GM19328 (cell line): ENCODE results near the gene GDF10.

ENCODE experiments used
- ATAC-seq: cut with Tn5 transposase; IDR thresholded peaks from one replicate; pipeline ENCODE4 v1.9.1; 2021; ENCODE audit warnings: mild to moderate bottlenecking, moderate library complexity; ENCODE audit not compliant: unreplicated experiment

GDF10 gene

DNA sequence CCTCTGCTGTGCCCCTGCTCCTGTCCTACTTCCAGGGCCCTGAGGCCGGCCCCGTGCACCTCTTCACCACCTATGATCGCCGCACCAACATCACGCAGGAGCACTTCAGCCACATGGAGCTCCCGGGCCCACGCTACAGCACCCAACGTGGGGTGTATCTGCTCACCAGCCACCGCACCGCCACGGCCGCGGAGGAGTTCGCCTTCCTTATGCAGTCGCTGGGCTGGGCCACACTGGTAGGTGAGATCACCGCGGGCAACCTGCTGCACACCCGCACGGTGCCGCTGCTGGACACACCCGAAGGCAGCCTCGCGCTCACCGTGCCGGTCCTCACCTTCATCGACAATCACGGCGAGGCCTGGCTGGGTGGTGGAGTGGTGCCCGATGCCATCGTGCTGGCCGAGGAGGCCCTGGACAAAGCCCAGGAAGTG is 50.0 kb downstream of the GDF10 start:
- no peak for ATAC-seq

DNA sequence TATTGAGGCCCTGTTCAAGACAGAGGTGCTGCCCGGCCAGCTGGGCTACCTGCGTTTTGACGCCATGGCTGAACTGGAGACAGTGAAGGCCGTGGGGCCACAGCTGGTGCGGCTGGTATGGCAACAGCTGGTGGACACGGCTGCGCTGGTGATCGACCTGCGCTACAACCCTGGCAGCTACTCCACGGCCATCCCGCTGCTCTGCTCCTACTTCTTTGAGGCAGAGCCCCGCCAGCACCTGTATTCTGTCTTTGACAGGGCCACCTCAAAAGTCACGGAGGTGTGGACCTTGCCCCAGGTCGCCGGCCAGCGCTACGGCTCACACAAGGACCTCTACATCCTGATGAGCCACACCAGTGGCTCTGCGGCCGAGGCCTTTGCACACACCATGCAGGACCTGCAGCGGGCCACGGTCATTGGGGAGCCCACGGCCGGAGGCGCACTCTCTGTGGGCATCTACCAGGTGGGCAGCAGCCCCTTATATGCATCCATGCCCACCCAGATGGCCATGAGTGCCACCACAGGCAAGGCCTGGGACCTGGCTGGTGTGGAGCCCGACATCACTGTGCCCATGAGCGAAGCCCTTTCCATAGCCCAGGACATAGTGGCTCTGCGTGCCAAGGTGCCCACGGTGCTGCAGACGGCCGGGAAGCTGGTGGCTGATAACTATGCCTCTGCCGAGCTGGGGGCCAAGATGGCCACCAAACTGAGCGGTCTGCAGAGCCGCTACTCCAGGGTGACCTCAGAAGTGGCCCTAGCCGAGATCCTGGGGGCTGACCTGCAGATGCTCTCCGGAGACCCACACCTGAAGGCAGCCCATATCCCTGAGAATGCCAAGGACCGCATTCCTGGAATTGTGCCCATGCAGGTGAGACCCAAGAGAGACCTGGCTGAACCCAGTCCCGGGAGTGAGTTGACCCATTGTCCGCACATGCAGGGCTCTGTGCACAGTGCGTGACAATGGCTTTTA is 51.0 kb downstream of the GDF10 start:
- ATAC-seq: no peak

DNA sequence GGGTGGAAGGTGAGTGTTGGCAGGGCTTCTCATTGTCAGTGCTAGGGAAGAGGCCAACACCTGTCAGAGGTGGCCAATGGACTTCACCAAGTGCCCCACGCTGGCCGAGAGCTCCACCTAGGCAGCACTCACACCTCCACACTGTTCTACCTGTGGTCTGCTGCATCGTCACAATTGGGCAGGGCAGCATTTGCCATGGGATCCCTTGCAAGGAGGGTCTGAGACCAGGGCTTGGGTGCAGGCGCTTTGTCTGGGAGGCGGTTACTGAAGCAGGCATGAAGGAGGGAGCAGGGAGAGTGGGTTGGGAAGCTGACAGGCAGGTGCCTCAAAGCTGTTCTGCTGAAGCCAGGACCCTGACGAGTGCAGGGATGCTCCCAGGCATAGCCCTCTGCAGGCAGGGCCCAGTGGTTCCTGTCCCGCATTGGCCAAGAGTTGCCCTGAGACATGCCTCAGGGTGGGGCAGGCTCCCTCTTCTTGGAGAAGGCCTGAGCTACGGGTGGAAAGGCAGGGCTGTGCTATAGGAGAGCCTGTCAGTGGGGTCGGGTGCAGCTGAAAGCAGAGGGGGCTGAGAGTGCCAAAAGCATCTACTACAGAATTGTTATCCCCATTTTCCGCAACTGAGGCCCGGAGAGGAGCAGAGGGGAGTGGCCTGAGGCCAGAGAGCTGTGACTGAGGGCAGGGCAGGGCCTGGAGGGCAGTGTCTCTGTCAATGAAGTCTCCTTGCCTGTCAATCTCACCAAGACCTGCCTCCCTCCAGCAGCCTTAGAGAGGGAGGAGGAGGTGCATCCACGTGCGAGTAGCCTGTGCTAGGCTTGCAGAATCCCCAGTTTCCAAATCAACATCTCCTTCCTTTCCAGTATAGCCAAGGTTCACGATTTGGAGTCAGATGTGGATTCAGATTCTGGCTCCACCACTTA is 52.2 kb downstream of the GDF10 start:
- ATAC-seq: no peak

- no peak for ATAC-seq
Measured at GRCh38 chr10:47353351-47353750, 53.4 kb downstream of the GDF10 start.

DNA sequence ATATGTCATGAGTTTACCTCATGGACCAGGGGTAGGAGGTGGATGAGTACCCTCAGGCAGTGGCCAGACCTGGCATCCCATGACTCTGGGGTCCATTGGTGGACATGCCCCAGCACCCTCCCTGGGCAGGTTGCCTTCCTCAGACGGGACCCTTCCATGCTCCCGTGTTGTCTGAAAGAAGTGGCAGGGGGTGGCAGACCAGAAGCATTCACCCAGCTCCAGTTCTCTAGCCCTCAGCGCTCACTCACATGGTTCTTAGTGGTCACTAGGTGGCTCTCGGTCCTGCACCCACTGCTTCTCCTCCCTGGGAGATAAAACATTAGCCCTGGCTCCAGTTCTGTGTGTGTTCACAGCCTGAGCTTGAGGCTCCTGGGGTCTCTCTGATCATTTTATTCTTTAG is 54.2 kb downstream of the GDF10 start:
- ATAC-seq: no peak

DNA sequence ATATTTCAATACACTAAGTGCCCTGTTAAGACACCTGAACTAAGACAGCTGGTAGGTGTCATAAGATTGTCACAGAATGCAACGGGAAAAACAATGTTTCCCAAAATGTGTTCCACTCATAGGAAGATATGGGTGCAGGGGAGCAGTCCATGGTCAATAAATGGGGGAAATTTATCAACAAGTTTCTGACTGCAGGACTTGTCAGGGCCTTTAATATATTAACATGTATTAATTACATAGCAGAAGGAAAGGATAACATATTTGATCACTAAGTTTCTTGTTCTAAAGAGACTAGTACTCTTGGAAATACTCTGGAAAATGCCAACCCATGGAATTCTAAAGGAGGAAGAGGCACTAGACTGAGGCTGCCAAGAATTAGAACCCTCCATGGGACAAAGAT is 54.9 kb downstream of the GDF10 start:
- no peak for ATAC-seq

- no peak for ATAC-seq
Measured at GRCh38 chr10:47356708-47357107, 56.7 kb downstream of the GDF10 start.

DNA sequence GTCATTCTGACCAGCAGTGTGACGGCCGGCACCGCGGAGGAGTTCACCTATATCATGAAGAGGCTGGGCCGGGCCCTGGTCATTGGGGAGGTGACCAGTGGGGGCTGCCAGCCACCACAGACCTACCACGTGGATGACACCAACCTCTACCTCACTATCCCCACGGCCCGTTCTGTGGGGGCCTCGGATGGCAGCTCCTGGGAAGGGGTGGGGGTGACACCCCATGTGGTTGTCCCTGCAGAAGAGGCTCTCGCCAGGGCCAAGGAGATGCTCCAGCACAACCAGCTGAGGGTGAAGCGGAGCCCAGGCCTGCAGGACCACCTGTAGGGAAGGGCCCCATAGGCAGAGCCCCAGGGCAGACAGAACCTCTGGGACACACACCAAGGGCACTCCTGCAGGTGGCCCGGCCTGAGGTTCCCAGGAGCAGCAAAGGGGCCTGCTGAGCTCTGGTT is 57.2 kb downstream of the GDF10 start:
- no peak for ATAC-seq

- no peak for ATAC-seq
Measured at GRCh38 chr10:47357911-47358310, 57.9 kb downstream of the GDF10 start.

DNA sequence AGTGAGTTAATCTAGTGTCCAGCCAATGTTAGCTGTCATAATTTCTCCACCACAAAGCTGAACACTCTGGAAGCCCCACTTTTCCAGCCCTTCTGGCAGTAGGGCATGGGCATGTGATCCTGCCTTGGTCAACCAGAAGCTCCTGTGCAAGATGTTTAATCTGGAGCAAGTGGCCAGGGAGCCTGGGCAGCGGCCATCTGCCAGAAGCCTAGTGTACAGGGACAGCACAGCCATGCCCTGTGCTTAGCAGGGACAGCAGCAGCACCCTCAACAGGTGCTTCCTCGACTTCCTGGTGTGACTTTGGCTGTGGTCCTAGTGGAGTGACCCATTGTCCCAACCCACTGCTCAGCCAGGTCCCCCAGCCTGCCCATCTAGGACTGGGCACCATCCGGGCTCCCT is 58.5 kb downstream of the GDF10 start:
- no peak for ATAC-seq

DNA sequence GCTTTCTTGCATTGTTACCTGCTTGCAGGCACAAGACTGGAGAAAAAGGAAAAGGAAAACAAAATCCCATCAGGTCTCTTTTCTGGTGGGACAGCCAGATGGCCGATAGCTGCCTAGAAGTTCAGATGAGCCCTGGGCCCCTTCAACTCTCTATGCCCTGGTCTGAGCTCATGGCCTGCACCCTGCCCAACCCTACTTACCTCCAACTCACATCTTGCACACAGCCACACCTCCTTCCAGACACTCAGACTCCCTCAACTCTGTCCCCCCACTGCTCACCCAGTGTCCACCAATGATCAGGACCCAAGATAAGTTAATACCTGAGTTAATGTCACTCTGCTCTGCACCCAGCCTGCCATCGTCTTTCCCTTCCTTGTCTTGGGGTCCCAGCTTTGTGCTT is 59.1 kb downstream of the GDF10 start:
- ATAC-seq: no peak

GRCh38 chr10:47359626-47360418 is 59.8 kb downstream of the GDF10 start:
- no peak for ATAC-seq

- no peak for ATAC-seq
Measured at GRCh38 chr10:47360419-47361040, 60.5 kb downstream of the GDF10 start.

DNA sequence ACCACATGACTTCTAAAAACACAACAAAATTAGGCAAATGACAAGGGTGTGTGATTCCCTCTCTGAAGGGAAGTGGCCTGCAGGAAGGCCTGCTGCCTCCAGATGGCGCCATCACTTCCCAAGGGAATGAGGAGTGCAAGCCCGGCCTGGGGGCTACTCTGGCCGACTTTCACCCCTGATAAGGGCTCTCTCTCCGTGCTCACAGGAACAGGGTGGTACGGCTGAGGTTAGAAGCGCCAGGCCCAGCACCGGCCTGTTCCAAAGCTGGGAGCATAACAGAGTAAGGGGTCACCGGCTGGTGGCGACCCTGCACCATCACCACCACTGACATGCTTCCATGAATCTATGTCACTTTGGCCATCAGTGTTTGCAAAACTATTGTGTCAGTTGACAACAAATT is 61.3 kb downstream of the GDF10 start:
- ATAC-seq: no peak

GRCh38 chr10:47362199-47362598 is 62.2 kb downstream of the GDF10 start:
- ATAC-seq: no peak
